GM10248 (cell line): Measurements from ENCODE around the gene RNF149.

Source experiments
- CTCF ChIA-PET: fragments of 300-600 bp; sonication (Branson Sonifier 250); formaldehyde crosslinking; extraction: SDS; loops from one replicate; lab custom pipeline; 2021; ENCODE audit warnings: antibody characterized with exemption; lab: Yijun Ruan, JAX
- POLR2A ChIA-PET: fragments of 350-650 bp; sonication (Branson Sonifier 250); formaldehyde crosslinking; extraction: SDS; loops from one replicate; lab custom pipeline; 2020; ENCODE audit warnings: antibody characterized with exemption; lab: Yijun Ruan, JAX
- DNase-seq: peaks from one replicate; pipeline ENCODE4 v3.0.0; 2012; ENCODE audit errors: extremely low spot score
- TF ChIP-seq, protein P1 (sequence below): IDR thresholded peaks from 2 replicates; pipeline ENCODE4 v1.5.1; 2012; ENCODE audit warnings: mild to moderate bottlenecking, low read depth; ENCODE audit errors: extremely low read depth, missing control alignments, control extremely low read depth

RNF149 gene

DNA sequence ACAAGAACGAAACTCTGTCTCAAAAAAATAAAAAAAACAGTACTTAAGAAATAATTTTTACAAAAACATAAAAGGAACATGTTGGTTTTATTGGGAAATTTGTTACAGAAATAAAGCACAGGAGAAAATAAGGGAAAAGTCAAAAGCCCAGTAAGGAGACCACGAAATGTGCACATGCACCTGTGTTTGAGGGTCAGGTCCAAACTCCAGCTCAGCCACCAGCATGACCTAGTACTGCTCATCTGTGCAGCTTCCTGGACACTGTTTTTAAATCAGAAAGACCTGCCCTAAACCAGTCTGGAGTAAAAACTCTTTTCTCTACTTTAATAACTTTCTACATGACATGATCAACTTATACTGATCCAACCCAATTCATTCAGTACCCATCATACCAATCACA is 21.2 kb downstream of the RNF149 start:
- no peak for DNase-seq
- ChIA-PET CTCF (interaction anchor here (1.2 to 1.4 kb wide), 2 partner anchors 12 to 17 kb away, joined by 3 read pairs; no protein-coding TSS in a partner anchor), POLR2A (no interaction called here)
- TF ChIP-seq, protein P1, sequence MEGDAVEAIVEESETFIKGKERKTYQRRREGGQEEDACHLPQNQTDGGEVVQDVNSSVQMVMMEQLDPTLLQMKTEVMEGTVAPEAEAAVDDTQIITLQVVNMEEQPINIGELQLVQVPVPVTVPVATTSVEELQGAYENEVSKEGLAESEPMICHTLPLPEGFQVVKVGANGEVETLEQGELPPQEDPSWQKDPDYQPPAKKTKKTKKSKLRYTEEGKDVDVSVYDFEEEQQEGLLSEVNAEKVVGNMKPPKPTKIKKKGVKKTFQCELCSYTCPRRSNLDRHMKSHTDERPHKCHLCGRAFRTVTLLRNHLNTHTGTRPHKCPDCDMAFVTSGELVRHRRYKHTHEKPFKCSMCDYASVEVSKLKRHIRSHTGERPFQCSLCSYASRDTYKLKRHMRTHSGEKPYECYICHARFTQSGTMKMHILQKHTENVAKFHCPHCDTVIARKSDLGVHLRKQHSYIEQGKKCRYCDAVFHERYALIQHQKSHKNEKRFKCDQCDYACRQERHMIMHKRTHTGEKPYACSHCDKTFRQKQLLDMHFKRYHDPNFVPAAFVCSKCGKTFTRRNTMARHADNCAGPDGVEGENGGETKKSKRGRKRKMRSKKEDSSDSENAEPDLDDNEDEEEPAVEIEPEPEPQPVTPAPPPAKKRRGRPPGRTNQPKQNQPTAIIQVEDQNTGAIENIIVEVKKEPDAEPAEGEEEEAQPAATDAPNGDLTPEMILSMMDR = no peak

DNA sequence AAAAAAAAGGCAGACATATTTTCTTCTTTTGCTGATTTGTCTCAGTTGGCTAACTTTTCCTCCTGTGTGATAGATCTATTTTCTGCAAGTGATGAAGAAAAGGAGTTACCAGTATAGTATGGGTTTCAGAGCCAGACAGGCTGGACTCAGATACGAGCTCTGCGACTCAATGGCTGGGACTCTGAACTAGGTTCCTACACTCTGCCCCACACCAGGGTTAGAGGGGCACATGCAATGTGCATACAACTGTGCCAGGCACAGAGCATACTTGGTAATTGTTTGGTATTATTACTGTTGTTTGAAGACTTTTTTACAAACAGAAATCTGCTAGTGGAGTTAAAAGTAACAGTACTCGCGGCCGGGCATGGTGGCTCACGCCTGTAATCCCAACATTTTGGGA is 21.8 kb downstream of the RNF149 start:
- POLR2A ChIA-PET = no interaction called here
- TF ChIP-seq, protein P1 = no peak
- CTCF ChIA-PET = no interaction called here
- DNase-seq = no peak

DNA sequence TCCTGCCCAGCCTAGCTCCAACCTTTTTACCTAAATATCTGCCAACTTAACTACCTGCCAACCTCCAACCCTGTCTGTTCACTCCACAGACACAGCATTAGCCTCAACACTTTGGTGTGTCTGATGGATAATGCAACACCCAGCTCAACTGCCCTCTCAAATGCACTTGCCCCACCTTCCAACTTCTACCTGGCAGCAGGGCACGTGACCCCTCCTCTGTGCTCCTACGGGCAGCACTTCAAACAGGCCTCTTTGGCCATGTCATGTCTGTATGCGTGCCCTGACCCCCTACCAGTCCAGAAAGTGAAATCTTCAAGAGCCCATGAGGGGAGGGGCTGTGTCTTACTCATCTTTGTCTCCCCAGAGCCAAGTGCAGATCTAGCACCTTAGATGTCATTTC is 25.5 kb downstream of the RNF149 start:
- TF ChIP-seq, protein P1 = no peak
- DNase-seq = no peak
- ChIA-PET CTCF (interaction anchor here (1.4 kb wide), 1 partner anchor 38 kb away, joined by 3 read pairs; no protein-coding TSS in a partner anchor), POLR2A (no interaction called here)

DNA sequence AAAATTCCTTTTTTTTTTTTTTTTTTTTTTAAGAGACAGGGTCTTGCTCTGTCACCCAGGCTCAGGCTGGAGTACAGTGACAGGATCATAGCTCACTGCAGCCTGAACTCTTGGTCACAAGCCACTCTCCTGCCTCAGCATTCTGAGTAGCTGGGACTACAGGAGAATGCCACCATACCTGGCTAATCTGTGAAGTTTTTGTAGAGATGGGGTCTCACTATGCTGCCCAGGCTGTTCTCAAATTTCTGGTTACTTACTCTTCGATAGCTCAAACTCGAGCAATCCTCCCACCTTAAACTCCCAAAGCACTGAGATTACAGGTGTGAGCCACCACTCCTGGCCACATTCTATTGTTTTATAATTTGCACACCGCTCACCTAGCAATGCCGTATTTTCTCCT is 27.0 kb downstream of the RNF149 start:
- no peak for DNase-seq
- POLR2A ChIA-PET = no interaction called here
- TF ChIP-seq, protein P1 = no peak
- CTCF ChIA-PET = interaction anchor here (0.7 to 1.2 kb wide), 4 partner anchors 10 to 25 kb away, joined by 3 read pairs; no protein-coding TSS in a partner anchor

DNA sequence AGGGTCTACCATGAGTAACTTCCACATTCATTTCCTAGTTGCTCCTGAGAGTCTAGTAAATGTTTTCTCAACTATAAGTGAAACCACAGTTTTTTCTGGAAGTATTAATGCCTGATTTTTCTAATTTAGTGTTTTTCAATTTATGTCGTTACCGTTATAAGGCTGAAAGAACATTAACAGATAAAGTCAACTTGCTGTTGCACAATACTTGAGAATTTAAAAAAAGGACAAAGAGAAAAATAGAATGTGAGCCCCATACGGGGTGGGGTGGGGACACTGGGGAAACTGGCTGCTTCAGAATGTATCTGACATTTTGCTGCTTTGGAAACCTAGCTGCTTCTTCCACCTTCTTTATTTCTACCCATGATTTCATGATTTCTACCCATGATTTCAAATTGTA is 29.6 kb downstream of the RNF149 start:
- ChIA-PET CTCF (no interaction called here), POLR2A (no interaction called here)
- no peak for DNase-seq
- TF ChIP-seq, protein P1 = no peak

DNA sequence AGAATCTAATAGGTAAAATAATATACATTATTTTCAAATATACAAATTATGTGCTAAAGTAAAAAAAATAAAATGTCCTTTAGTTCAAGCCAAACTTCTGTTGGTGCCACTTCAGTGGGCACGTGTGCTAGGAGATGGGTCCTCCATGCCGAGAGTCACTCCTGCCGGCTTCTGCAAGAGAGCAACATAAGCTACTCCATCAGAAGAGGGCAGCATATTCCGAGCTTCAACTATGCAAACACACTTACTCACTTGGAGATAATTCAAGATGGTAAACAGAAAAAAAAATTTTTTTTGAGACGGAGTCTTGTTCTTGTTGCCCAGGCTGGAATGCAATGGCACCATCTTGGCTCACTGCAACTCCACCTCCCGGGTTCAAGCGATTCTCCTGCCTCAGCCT is 31.4 kb downstream of the RNF149 start:
- CTCF ChIA-PET = interaction anchor here (1.7 kb wide), 1 partner anchor 10 kb away, joined by 7 read pairs; no protein-coding TSS in a partner anchor
- POLR2A ChIA-PET = no interaction called here
- no peak for DNase-seq
- TF ChIP-seq, protein P1 = no peak
